ENCODE data around the gene GNA12.

DNA sequence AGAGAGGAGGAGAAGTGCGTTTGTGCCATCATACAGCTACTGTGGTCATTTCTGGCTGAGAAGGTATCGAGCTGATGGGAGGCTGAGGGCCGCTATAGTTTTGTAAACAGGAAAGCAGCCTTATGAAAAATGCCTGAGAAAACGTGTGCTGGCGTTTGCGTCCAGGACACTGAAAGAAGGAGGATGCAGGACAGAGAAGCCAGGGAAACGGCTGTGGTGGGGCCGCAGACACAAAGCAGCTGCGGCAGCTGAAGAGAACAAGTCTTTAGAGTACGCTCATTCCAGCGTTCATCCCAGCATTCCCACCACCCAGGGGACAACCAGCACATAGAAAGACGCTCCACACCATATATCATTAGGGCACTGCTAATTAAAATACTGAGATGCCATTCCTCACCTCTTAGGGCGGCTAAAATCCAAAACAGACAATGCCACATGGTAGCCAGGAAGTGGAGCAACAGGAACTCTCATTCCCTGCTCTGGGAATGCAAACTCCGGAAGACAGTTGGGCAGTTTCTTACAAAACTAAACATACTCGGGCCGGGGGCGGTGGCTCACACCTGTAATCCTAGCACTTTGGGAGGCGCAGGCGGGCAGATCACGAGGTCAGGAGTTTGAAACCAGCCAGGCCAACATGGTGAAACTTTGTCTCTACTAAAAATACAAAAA, 18.4 kb downstream of the GNA12 start:
- TF ChIP-seq, protein P1, sequence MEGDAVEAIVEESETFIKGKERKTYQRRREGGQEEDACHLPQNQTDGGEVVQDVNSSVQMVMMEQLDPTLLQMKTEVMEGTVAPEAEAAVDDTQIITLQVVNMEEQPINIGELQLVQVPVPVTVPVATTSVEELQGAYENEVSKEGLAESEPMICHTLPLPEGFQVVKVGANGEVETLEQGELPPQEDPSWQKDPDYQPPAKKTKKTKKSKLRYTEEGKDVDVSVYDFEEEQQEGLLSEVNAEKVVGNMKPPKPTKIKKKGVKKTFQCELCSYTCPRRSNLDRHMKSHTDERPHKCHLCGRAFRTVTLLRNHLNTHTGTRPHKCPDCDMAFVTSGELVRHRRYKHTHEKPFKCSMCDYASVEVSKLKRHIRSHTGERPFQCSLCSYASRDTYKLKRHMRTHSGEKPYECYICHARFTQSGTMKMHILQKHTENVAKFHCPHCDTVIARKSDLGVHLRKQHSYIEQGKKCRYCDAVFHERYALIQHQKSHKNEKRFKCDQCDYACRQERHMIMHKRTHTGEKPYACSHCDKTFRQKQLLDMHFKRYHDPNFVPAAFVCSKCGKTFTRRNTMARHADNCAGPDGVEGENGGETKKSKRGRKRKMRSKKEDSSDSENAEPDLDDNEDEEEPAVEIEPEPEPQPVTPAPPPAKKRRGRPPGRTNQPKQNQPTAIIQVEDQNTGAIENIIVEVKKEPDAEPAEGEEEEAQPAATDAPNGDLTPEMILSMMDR (IDR thresholded peaks at IDR 0.05): no peak
- no peak for TF ChIP-seq EZH2 (IDR thresholded peaks at IDR 0.05)
- TF ChIP-seq EZH2phosphoT487 (IDR thresholded peaks at IDR 0.05): no peak

Data from neural progenitor cell (in vitro differentiated cells).